ENCODE measurements around the gene PHLDA2. TPM values are rescaled to one million over a fixed set of nuclear protein-coding genes. Genes with fewer than 3 reads are reported as not detected.
"Not testable (repeated sequence)": the region's sequence is repeated elsewhere in the genome, so short reads cannot be mapped to it uniquely, and the experiment has no call there.

PHLDA2 gene
- total RNA-seq, 2 experiments from 2014 or later: 2.8 to 3.6 TPM

- no peak for DNase-seq
- H3K27me3 Mint-ChIP-seq (ENCODE audit: low read depth): no peaks in the 10 kb centered on the region
- CTCF ChIA-PET: interaction anchor here (0.6 to 1.6 kb wide), 2 partner anchors 9 to 230 kb away, joined by 4 to 5 read pairs; no protein-coding TSS in a partner anchor
- intact Hi-C loops (cut with micrococcal nuclease): no loop called here
- peaks cover 17% of the 10 kb centered on the region for H3K9me3 Mint-ChIP-seq
- H3K27ac Mint-ChIP-seq: peak overlapping the region; percentile 5
- H3K36me3 Mint-ChIP-seq (ENCODE audit: low read depth): peaks cover 27% of the 10 kb centered on the region
- H3K4me3 Mint-ChIP-seq: no peak overlapping the region
- H3K4me1 Mint-ChIP-seq (ENCODE audit: low read depth): peaks cover 43% of the 10 kb centered on the region
Measured at GRCh38 chr11:2942872-2943710, 13.9 kb upstream of the PHLDA2 start.

GRCh38 chr11:2942447-2942846 lies 13.2 kb upstream of the PHLDA2 start:
- Mint-ChIP-seq H3K27ac (peak overlapping the region; percentile 53), H3K9me3 (peaks cover 23% of the 10 kb centered on the region), H3K27me3 (ENCODE audit: low read depth) (no peaks in the 10 kb centered on the region), H3K4me1 (ENCODE audit: low read depth) (peaks cover 37% of the 10 kb centered on the region), H3K36me3 (ENCODE audit: low read depth) (peaks cover 29% of the 10 kb centered on the region), H3K4me3 (no peak overlapping the region)
- intact Hi-C loops (cut with micrococcal nuclease): no loop called here
- CTCF ChIA-PET: interaction anchor here (1.6 kb wide), 1 partner anchor 9 kb away, joined by 4 read pairs; no protein-coding TSS in a partner anchor
- DNase-seq: no peak

GRCh38 chr11:2940921-2941821 lies 12.0 kb upstream of the PHLDA2 start:
- intact Hi-C loops (cut with micrococcal nuclease): no loop called here
- Mint-ChIP-seq H3K4me3 (no peak overlapping the region), H3K27me3 (ENCODE audit: low read depth) (no peaks in the 10 kb centered on the region), H3K9me3 (peaks cover 24% of the 10 kb centered on the region), H3K36me3 (ENCODE audit: low read depth) (peaks cover 28% of the 10 kb centered on the region), H3K27ac (no peak overlapping the region), H3K4me1 (ENCODE audit: low read depth) (peaks cover 24% of the 10 kb centered on the region)
- no peak for DNase-seq
- CTCF ChIA-PET: interaction anchor here (0.6 to 1.0 kb wide), 2 partner anchors 11 to 34 kb away, joined by 3 read pairs; no protein-coding TSS in a partner anchor

GRCh38 chr11:2940147-2940920 lies 11.1 kb upstream of the PHLDA2 start:
- DNase-seq: peak; percentile 61
- peaks cover 16% of the 10 kb centered on the region for H3K4me1 Mint-ChIP-seq (ENCODE audit: low read depth)
- no peak overlapping the region for H3K4me3 Mint-ChIP-seq
- H3K9me3 Mint-ChIP-seq: peaks cover 24% of the 10 kb centered on the region
- no peaks in the 10 kb centered on the region for H3K27me3 Mint-ChIP-seq (ENCODE audit: low read depth)
- no peak overlapping the region for H3K27ac Mint-ChIP-seq
- intact Hi-C loops (cut with micrococcal nuclease): no loop called here
- H3K36me3 Mint-ChIP-seq (ENCODE audit: low read depth): peaks cover 24% of the 10 kb centered on the region
- CTCF ChIA-PET: interaction anchor here (1.0 kb wide), 1 partner anchor 10 kb away, joined by 3 read pairs; no protein-coding TSS in a partner anchor

DNA sequence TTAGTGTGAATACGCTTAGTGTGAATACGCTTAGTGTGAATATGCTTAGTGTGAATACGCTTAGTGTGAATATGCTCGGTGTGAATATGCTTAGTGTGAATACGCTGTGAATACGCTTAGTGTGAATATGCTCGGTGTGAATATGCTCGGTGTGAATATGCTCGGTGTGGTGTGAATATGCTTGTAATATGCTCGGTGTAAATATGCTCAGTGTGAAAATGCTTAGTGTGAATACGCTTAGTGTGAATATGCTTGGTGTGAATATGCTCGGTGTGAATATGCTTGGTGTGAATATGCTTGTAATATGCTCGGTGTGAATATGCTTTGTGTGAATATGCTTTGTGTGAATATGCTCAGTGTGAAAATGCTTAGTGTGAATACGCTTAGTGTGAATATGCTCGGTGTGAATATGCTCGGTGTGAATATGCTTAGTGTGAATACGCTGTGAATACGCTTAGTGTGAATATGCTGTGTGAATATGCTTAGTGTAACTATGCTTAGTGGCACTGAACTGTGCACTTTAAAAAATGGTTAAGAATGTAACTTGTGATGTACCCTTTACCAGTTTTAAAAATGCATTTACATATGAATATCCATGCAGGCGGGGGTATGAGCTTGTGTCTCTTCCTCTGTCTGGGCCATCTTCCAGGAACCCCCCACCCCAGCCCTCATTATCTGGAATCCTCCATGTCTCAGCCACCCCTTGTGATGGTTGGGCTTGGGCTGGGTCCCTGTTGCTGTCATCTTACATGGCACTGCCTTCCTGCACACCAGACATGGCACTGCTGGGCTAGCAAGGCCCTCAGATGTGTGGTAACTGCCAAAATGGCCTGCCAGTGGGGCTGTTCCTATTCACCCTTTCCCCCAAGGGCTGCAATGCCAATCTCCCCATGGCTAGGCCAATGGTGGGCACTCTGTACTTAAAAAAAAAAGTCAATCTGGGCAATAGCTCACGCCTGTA lies 9.5 kb upstream of the PHLDA2 start:
- H3K4me1 Mint-ChIP-seq (ENCODE audit: low read depth); H3K27me3 Mint-ChIP-seq (ENCODE audit: low read depth); DNase-seq; H3K4me3 Mint-ChIP-seq; H3K27ac Mint-ChIP-seq; intact Hi-C loops (cut with micrococcal nuclease): not testable (repeated sequence)
- Mint-ChIP-seq H3K36me3 (ENCODE audit: low read depth) (peaks cover 17% of the 10 kb centered on the region), H3K9me3 (peaks cover 24% of the 10 kb centered on the region)
- CTCF ChIA-PET: interaction anchor here (0.7 kb wide), 1 partner anchor 749 kb away, joined by 3 read pairs; no protein-coding TSS in a partner anchor

DNA sequence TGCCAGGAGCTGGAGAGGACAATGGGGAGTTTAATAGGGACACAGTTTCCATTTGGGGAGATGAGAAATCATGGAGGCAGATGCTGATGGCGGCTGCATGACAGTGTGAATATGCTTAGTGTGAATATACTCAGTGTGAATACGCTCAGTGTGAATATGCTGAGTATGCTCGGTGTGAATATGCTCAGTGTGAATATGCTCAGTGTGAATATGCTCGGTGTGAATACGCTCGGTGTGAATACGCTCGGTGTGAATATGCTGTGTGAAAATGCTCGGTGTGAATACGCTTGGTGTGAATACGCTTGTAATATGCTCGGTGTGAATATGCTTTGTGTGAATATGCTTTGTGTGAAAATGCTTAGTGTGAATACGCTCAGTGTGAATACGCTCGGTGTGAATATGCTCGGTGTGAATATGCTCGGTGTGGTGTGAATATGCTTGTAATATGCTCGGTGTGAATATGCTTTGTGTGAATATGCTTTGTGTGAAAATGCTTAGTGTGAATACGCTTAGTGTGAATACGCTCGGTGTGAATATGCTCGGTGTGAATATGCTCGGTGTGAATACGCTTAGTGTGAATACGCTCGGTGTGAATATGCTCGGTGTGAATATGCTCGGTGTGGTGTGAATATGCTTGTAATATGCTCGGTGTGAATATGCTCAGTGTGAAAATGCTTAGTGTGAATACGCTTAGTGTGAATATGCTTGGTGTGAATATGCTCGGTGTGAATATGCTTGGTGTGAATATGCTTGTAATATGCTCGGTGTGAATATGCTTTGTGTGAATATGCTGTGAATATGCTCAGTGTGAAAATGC lies 8.6 kb upstream of the PHLDA2 start:
- H3K4me3 Mint-ChIP-seq; H3K27me3 Mint-ChIP-seq (ENCODE audit: low read depth); CTCF ChIA-PET; DNase-seq; intact Hi-C loops (cut with micrococcal nuclease); H3K27ac Mint-ChIP-seq: not testable (repeated sequence)
- Mint-ChIP-seq H3K9me3 (peaks cover 24% of the 10 kb centered on the region), H3K36me3 (ENCODE audit: low read depth) (peaks cover 14% of the 10 kb centered on the region), H3K4me1 (ENCODE audit: low read depth) (peaks cover 10% of the 10 kb centered on the region)

GRCh38 chr11:2934611-2935239 lies 5.5 kb upstream of the PHLDA2 start:
- CTCF ChIA-PET: interaction anchor here (1.0 to 1.6 kb wide), 3 partner anchors 9 to 157 kb away, joined by 4 to 5 read pairs (median 4); no protein-coding TSS in a partner anchor
- DNase-seq: no peak
- intact Hi-C loops (cut with micrococcal nuclease): no loop called here

DNA sequence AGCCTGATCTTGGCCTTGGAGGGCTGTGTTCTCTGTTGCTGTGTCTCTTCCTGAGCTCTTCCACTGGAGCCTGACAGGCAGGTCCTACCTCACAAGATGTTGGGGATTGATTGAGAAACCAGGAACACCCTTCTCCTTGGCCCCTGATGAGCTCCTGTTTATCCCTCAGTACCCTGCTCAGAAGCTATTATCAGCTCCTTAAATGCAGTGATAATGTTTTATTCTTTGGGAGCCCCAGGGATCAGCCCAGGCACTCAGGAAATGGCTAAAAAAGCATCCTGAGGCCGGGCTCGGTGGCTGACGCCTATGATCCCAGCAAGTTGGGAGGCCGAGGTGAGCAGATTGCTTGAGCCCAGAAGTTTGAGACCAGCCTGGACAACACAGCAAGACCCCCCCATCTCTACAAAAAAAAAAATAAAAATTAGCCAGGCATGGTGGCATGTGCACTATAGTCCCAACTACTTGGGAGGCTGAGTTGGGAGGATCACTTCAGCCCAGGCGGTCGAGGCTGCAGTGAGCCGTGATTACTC lies 4.9 kb upstream of the PHLDA2 start:
- Mint-ChIP-seq H3K4me1 (ENCODE audit: low read depth) (peaks cover 15% of the 10 kb centered on the region), H3K27me3 (ENCODE audit: low read depth) (peaks cover 5% of the 10 kb centered on the region), H3K9me3 (peaks cover 18% of the 10 kb centered on the region), H3K36me3 (ENCODE audit: low read depth) (peaks cover 10% of the 10 kb centered on the region), H3K27ac (no peak overlapping the region), H3K4me3 (no peak overlapping the region)
- intact Hi-C loops (cut with micrococcal nuclease): no loop called here
- CTCF ChIA-PET: interaction anchor here (1.0 to 1.6 kb wide), 4 partner anchors 9 to 157 kb away, joined by 4 to 5 read pairs (median 4); a partner anchor contains a TSS
- DNase-seq: no peak

More at GRCh38 chr11:2934611-2935239, 5.5 kb upstream of the PHLDA2 start:
- H3K36me3 Mint-ChIP-seq (ENCODE audit: low read depth): peaks cover 14% of the 10 kb centered on the region
- H3K27me3 Mint-ChIP-seq (ENCODE audit: low read depth): peaks cover 4% of the 10 kb centered on the region
- peaks cover 14% of the 10 kb centered on the region for H3K4me1 Mint-ChIP-seq (ENCODE audit: low read depth)
- no peak overlapping the region for H3K27ac Mint-ChIP-seq
- peaks cover 23% of the 10 kb centered on the region for H3K9me3 Mint-ChIP-seq
- H3K4me3 Mint-ChIP-seq: no peak overlapping the region

DNA sequence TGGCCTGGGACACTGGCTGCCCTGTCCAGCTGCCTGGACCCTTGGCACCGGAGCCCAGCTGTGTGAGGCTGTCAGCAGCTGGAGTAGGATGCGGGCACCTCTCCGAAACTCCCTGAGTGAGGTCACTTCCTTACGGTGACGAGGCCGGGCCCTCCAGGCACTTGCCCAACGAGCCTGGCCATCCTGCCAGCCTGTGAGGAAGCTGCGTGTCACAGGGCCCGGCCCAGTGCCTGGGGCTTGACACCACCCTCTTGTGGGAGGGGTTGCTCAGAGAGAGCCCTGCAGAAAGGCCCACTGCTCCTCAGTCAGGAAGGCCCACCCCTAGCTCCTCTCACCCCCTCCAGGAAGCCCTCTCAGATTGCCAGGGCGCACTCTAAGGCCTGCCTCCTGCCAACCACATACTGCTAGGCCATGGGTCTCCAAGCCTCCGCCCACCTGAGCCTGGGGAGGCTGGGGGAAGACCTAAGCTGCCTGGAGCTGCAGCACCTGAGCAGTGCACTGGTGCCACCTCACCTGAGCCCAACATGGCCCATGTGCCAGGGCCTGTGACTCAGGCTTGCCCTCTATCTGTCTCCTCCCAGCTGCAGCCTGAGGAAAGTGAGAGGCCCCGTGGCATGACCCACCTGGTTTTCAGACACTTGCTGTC lies 4.3 kb upstream of the PHLDA2 start:
- intact Hi-C loops (cut with micrococcal nuclease): no loop called here
- H3K36me3 Mint-ChIP-seq (ENCODE audit: low read depth): peaks cover 4% of the 10 kb centered on the region
- no peak overlapping the region for H3K27ac Mint-ChIP-seq
- CTCF ChIA-PET: interaction anchor here (1.0 to 1.6 kb wide), 4 partner anchors 10 to 158 kb away, joined by 4 to 5 read pairs (median 4); a partner anchor contains a TSS
- DNase-seq: peak; percentile 72
- H3K4me3 Mint-ChIP-seq: no peak overlapping the region
- peaks cover 12% of the 10 kb centered on the region for H3K9me3 Mint-ChIP-seq
- H3K4me1 Mint-ChIP-seq (ENCODE audit: low read depth): peaks cover 17% of the 10 kb centered on the region
- peaks cover 7% of the 10 kb centered on the region for H3K27me3 Mint-ChIP-seq (ENCODE audit: low read depth)
